DND-41 (cell line): ENCODE data around the gene GTF3C1.
"Not testable (repeated sequence)": the region's sequence is repeated elsewhere in the genome, so short reads cannot be mapped to it uniquely, and the experiment has no call there.

Experiments
- ATAC-seq: fragments of 200-7000 bp; cut with Tn5 transposase; 3 replicates; pipeline ENCODE4 v1.9.1; 2021; ENCODE audit warnings: low read depth; ENCODE audit not compliant: insufficient read depth
- DNase-seq: peaks from one replicate; pipeline ENCODE4 v3.0.0-alpha.2; 2020
- H2AFZ ChIP-seq: 2 replicates; pipeline ENCODE4 v1.6.0; 2012; ENCODE audit warnings: low read depth, low read length
- H3K27ac ChIP-seq: 2 replicates; pipeline ENCODE4 v1.5.1; 2012; ENCODE audit warnings: low read length, inconsistent platforms
- H3K27me3 ChIP-seq: fragments of 200-600 bp; sonication (generic); 2 replicates; pipeline ENCODE4 v1.6.0; 2012; ENCODE audit warnings: low read length, mild to moderate bottlenecking, inconsistent platforms; ENCODE audit not compliant: insufficient read depth, poor library complexity
- H3K36me3 ChIP-seq: 2 replicates; pipeline ENCODE4 v1.5.1; 2012; ENCODE audit warnings: low read length, inconsistent platforms; ENCODE audit not compliant: insufficient read depth
- H3K4me1 ChIP-seq: 2 replicates; pipeline ENCODE4 v1.5.1; 2012; ENCODE audit warnings: mild to moderate bottlenecking, low read length; ENCODE audit not compliant: insufficient read depth
- H3K4me2 ChIP-seq: 2 replicates; pipeline ENCODE4 v1.6.0; 2012; ENCODE audit warnings: mild to moderate bottlenecking, moderate library complexity, low read length, inconsistent platforms; ENCODE audit not compliant: insufficient read depth
- H3K4me3 ChIP-seq, 2 experiments: fragments of 200-600 bp in 1 of 2; shearing (Covaris generic) in 1 of 2; 2 replicates each; pipeline ENCODE4 v1.5.1; 2012 to 2016; ENCODE audit warnings: inconsistent platforms in 2 of 2, low read length in 2 of 2, mild to moderate bottlenecking in 2 of 2, low read depth in 1 of 2, moderate library complexity in 1 of 2
- H3K79me2 ChIP-seq: 2 replicates; pipeline ENCODE4 v1.6.0; 2012; ENCODE audit warnings: low read length, inconsistent platforms; ENCODE audit not compliant: insufficient read depth
- H3K9ac ChIP-seq: 2 replicates; pipeline ENCODE4 v1.6.0; 2012; ENCODE audit warnings: low read depth, mild to moderate bottlenecking, inconsistent platforms, low read length, moderate library complexity
- H3K9me3 ChIP-seq: 2 replicates; pipeline ENCODE4 v1.5.1; 2012; ENCODE audit warnings: low read length, moderate library complexity, mild to moderate bottlenecking, inconsistent platforms; ENCODE audit not compliant: insufficient read depth, severe bottlenecking
- H4K20me1 ChIP-seq: 2 replicates; pipeline ENCODE4 v1.6.0; 2012; ENCODE audit warnings: low read length; ENCODE audit not compliant: insufficient read depth
- CTCF ChIP-seq: IDR thresholded peaks from 2 replicates; pipeline ENCODE4 v1.5.1; 2012; ENCODE audit warnings: borderline replicate concordance, low read length, moderate library complexity, mild to moderate bottlenecking; ENCODE audit not compliant: poor library complexity, severe bottlenecking; ENCODE audit errors: extremely low read depth
- EZH2 ChIP-seq: IDR thresholded peaks from 3 replicates; pipeline ENCODE4 v1.6.1; 2012; ENCODE audit warnings: borderline replicate concordance, low read depth, mild to moderate bottlenecking, moderate library complexity, low read length, inconsistent platforms; ENCODE audit not compliant: severe bottlenecking

The GTF3C1 gene

GRCh38 chr16:27572711-27573110 is 23.0 kb upstream of the GTF3C1 start:
- no peaks in the 10 kb centered on the region for H3K4me1 ChIP-seq
- no peaks in the 10 kb centered on the region for H4K20me1 ChIP-seq
- ATAC-seq (no peak), DNase-seq (no peak)
- H3K9ac ChIP-seq, result no peak overlapping the region
- no peaks in the 10 kb centered on the region for H3K79me2 ChIP-seq
- H3K4me2 ChIP-seq, result no peak overlapping the region
- H3K27ac ChIP-seq, result no peak overlapping the region
- no peaks in the 10 kb centered on the region for H3K27me3 ChIP-seq
- H3K36me3 ChIP-seq, result no peaks in the 10 kb centered on the region
- H2AFZ ChIP-seq, result no peak overlapping the region
- TF ChIP-seq EZH2, result no peak
- TF ChIP-seq CTCF, result no peak
- no peaks in the 10 kb centered on the region for H3K9me3 ChIP-seq
- H3K4me3 ChIP-seq, result no peak overlapping the region

GRCh38 chr16:27571433-27572326 is 22.0 kb upstream of the GTF3C1 start:
- Histone ChIP-seq H3K27ac (no peak overlapping the region), H3K9ac (no peak overlapping the region), H2AFZ (no peak overlapping the region), H3K4me3 (no peak overlapping the region), H3K27me3 (no peaks in the 10 kb centered on the region), H3K9me3 (no peaks in the 10 kb centered on the region), H3K4me1 (no peaks in the 10 kb centered on the region), H4K20me1 (no peaks in the 10 kb centered on the region), H3K4me2 (no peak overlapping the region), H3K36me3 (no peaks in the 10 kb centered on the region), H3K79me2 (no peaks in the 10 kb centered on the region)
- DNase-seq (no peak), ATAC-seq (no peak)
- TF ChIP-seq CTCF (no peak), EZH2 (no peak)

GRCh38 chr16:27570986-27571385 is 21.3 kb upstream of the GTF3C1 start:
- not testable (repeated sequence) for H3K27me3 ChIP-seq, H3K27ac ChIP-seq, ATAC-seq, H3K4me1 ChIP-seq, H4K20me1 ChIP-seq, H3K4me2 ChIP-seq, H3K9me3 ChIP-seq, H3K79me2 ChIP-seq, H3K9ac ChIP-seq, H2AFZ ChIP-seq, H3K4me3 ChIP-seq, H3K36me3 ChIP-seq, DNase-seq

- no peak overlapping the region for H3K9ac ChIP-seq
- no peaks in the 10 kb centered on the region for H3K9me3 ChIP-seq
- H3K79me2 ChIP-seq, result no peaks in the 10 kb centered on the region
- ATAC-seq (no peak), DNase-seq (no peak)
- no peak overlapping the region for H3K4me3 ChIP-seq
- TF ChIP-seq EZH2, result no peak
- TF ChIP-seq CTCF, result no peak
- no peaks in the 10 kb centered on the region for H3K36me3 ChIP-seq
- no peaks in the 10 kb centered on the region for H3K4me1 ChIP-seq
- H3K4me2 ChIP-seq, result no peak overlapping the region
- no peak overlapping the region for H3K27ac ChIP-seq
- 0 out of 2 replicates have a peak, but pooled peaks cover 3% of the 10 kb centered on the region for H4K20me1 ChIP-seq
- H3K27me3 ChIP-seq, result no peaks in the 10 kb centered on the region
- no peak overlapping the region for H2AFZ ChIP-seq
Observed at GRCh38 chr16:27568077-27568476, 18.4 kb upstream of the GTF3C1 start.
